ENCODE results near the gene IMMP2L. TPM values are rescaled to one million over a fixed set of nuclear protein-coding genes. Genes with fewer than 3 reads are reported as not detected.

The IMMP2L gene
- total and polyA plus RNA-seq, 2 of the 13 experiments (the other 11 are each of a cell fraction or from before 2014, with no cell fraction given), result 7.8 to 16.9 TPM

- FAIRE-seq, result no peak
- H3K36me3 ChIP-seq (replicated peaks in 1 of 2; ENCODE audit: control insufficient read depth in 1 of 2, insufficient read depth in 2 of 2, low read length in 2 of 2), result no peaks in the 10 kb centered on the region
- no peaks in the 10 kb centered on the region for H3K4me1 ChIP-seq (ENCODE audit: insufficient read depth, low read length)
- CTCF ChIA-PET (ENCODE audit: low intra/inter-chr PET ratio, low total read pairs), result no interaction called here
- no peaks in the 10 kb centered on the region for H3K79me2 ChIP-seq (ENCODE audit: insufficient read depth, low read length)
- no peaks in the 10 kb centered on the region for H4K20me1 ChIP-seq (ENCODE audit: insufficient read depth, low read length)
- H3K27ac ChIP-seq (ENCODE audit: extremely low read length, insufficient read depth, low read length), result no peak overlapping the region
- intact Hi-C loops (cut with micrococcal nuclease; ENCODE audit: unreplicated experiment) (no loop called here), in situ Hi-C loops (cut with HindIII; ENCODE audit: extremely low pct_ligation_motif_present, low pct_unique_long_range_greater_than_20kb) (no loop called here)
- no peak for ATAC-seq
- H2AFZ ChIP-seq (ENCODE audit: low read length), result no peak overlapping the region
- no peak overlapping the region for H3K4me3 ChIP-seq (replicated peaks in 1 of 3; ENCODE audit: insufficient read depth in 1 of 3, low read depth in 2 of 3, low read length in 3 of 3)
- BruUV-seq (replicated peaks), result no TSS peak
- H3K27me3 ChIP-seq (ENCODE audit: control insufficient read depth in 1 of 2, insufficient read depth in 2 of 2, low read length in 2 of 2), result no peaks in the 10 kb centered on the region
- TF ChIP-seq PAXIP1 (CRISPR knock-in tag; conservative IDR thresholded peaks at IDR 0.05) (no peak), TEF (CRISPR knock-in tag; IDR thresholded peaks at IDR 0.05) (no peak), ZNF75D (CRISPR knock-in tag; IDR thresholded peaks at IDR 0.05; ENCODE audit: borderline replicate concordance) (no peak), ZNF678 (CRISPR knock-in tag; IDR thresholded peaks at IDR 0.05) (no peak)
- no peaks in the 10 kb centered on the region for H3K9me3 ChIP-seq (ENCODE audit: low read length)
- DNase-seq (ENCODE audit: low spot score), result no peak
- H3K9ac ChIP-seq (ENCODE audit: insufficient read depth, low read depth, low read length), result no peak overlapping the region
- no peak overlapping the region for H3K4me2 ChIP-seq (ENCODE audit: low read depth, low read length)
- POLR2A ChIA-PET, result no interaction called here
- WGBS (ENCODE audit: low lambda C conversion rate), result 71% methylated on average over 3 of the region's 3 CpGs
Measured at GRCh38 chr7:110888641-110889040, 673.7 kb downstream of the IMMP2L start.

- Histone ChIP-seq H3K27ac (ENCODE audit: extremely low read length, insufficient read depth, low read length) (no peak overlapping the region), H3K4me2 (ENCODE audit: low read depth, low read length) (no peak overlapping the region), H3K4me3 (replicated peaks in 1 of 3; ENCODE audit: insufficient read depth in 1 of 3, low read depth in 2 of 3, low read length in 3 of 3) (no peak overlapping the region), H3K36me3 (replicated peaks in 1 of 2; ENCODE audit: control insufficient read depth in 1 of 2, insufficient read depth in 2 of 2, low read length in 2 of 2) (no peaks in the 10 kb centered on the region), H3K4me1 (ENCODE audit: insufficient read depth, low read length) (no peaks in the 10 kb centered on the region), H3K9me3 (ENCODE audit: low read length) (no peaks in the 10 kb centered on the region), H3K27me3 (ENCODE audit: control insufficient read depth in 1 of 2, insufficient read depth in 2 of 2, low read length in 2 of 2) (no peaks in the 10 kb centered on the region), H4K20me1 (ENCODE audit: insufficient read depth, low read length) (no peaks in the 10 kb centered on the region), H3K79me2 (ENCODE audit: insufficient read depth, low read length) (no peaks in the 10 kb centered on the region), H3K9ac (ENCODE audit: insufficient read depth, low read depth, low read length) (no peak overlapping the region), H2AFZ (ENCODE audit: low read length) (no peak overlapping the region)
- DNase-seq (ENCODE audit: low spot score), result no peak
- intact Hi-C loops (cut with micrococcal nuclease; ENCODE audit: unreplicated experiment) (no loop called here), in situ Hi-C loops (cut with HindIII; ENCODE audit: extremely low pct_ligation_motif_present, low pct_unique_long_range_greater_than_20kb) (no loop called here)
- no peak for FAIRE-seq
- ATAC-seq, result no peak
- POLR2A ChIA-PET, result no interaction called here
- CTCF ChIA-PET (ENCODE audit: low intra/inter-chr PET ratio, low total read pairs), result no interaction called here
- 39% methylated on average over 4 of the region's 4 CpGs for WGBS (ENCODE audit: low lambda C conversion rate)
- no TSS peak for BruUV-seq (replicated peaks)
- TF ChIP-seq ZFYVE20 (CRISPR knock-in tag; IDR thresholded peaks at IDR 0.05; ENCODE audit: borderline replicate concordance, low read depth), result no peak
- TF ChIP-seq ZGPAT (CRISPR knock-in tag; IDR thresholded peaks at IDR 0.05), result no peak
- TF ChIP-seq ZNF121 (CRISPR knock-in tag; IDR thresholded peaks at IDR 0.05), result no peak
- no peak for TF ChIP-seq MEIS1 (CRISPR knock-in tag; IDR thresholded peaks at IDR 0.05; ENCODE audit: borderline replicate concordance)
- no peak for TF ChIP-seq CBX5 (CRISPR knock-in tag; IDR thresholded peaks at IDR 0.05; ENCODE audit: borderline replicate concordance)
- TF ChIP-seq KLF16 (CRISPR knock-in tag; IDR thresholded peaks at IDR 0.05), result no peak
- no peak for TF ChIP-seq ASH2L (IDR thresholded peaks at IDR 0.05; ENCODE audit: insufficient read length, low read depth, low read length)
- no peak for TF ChIP-seq ATF3 (CRISPR knock-in tag; IDR thresholded peaks at IDR 0.05)
Measured at GRCh38 chr7:110885474-110885873, 676.8 kb downstream of the IMMP2L start.

Measured in HepG2 (cell line).